Activated gamma-delta T cell treated with anti-CD3 and anti-CD28 coated beads, Interleukin-2, amount 50 U/mL, for 16 hours (primary cell): Measurements from ENCODE around the gene SLC16A4.
"Not testable (repeated sequence)": the region's sequence is repeated elsewhere in the genome, so short reads cannot be mapped to it uniquely, and the experiment has no call there.

Experiments used
- DNase-seq: peaks from one replicate; pipeline ENCODE4 v3.0.0-alpha.2; 2020; ENCODE audit warnings: low read depth

The SLC16A4 gene

DNA sequence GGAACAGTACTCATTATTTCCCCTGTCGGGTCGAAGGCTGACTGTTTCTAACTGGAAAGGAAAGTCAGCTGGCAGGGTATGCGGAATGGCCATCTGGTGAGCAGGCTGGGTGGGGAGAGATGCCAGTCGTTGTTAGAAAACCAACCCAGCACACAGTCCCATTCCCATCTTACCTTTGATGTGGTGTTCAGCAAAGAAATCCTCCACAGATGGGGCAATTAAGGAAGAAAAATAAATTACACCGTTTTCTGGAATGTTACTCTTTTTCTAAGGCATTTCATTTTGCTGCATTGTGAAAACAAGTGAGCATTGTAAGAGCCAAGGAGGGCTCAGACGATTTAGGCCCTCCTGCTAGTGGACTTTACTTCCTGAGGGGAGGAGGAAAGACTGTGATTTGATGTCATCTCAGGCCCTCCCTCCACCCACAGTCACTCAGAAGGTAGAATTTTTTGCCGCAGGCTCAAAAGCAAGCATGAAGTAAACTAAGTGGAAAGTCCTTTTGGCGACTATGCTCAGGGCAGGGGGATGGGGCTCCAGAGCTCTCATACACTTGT is at the start of gene SLC16A4:
SLC16A4 (minus strand) TSS at position 335 of the 554 bp plus-strand sequence. CDS start 1,703 bp downstream, outside the sequence.
- no peak for DNase-seq

DNA sequence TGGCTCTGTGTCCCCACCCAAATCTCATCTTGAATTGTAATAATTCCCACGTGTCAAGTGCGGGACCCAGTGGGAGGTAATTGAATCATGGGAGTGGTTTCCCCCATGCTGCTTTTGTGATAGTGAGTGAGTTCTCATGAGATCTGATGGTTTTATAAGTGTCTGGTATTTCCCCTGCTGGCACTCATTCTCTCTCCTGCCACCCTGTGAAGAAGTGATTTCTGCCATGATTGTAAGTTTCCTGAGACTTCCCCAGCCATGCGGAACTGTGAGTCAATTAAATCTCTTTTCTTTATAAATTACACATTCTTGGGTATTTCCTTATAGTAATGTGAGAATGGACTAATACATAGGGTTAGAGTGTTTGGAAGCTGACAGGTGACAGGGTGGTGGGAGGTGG is 49.0 kb upstream of the SLC16A4 start:
- DNase-seq, result not testable (repeated sequence)

DNA sequence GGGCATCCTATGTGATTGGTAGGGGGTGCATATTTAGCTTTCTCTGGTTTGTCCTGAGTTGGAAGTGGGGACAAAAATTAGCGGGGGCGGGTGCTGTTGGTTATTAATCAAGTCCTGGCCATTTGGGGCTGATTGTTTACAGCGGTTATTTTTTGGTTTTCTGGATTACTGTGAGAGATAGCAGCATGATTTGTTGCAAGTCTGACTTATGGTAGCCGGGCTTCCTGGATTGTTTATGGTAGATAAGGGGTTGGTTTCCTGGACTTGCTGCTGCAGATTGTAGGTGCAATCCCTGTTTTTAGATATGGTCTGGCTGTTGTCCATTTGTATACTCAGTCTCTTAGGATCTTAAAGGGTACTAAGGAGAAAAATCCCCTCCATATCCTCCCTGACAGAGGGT is 48.1 kb upstream of the SLC16A4 start:
- no peak for DNase-seq

DNA sequence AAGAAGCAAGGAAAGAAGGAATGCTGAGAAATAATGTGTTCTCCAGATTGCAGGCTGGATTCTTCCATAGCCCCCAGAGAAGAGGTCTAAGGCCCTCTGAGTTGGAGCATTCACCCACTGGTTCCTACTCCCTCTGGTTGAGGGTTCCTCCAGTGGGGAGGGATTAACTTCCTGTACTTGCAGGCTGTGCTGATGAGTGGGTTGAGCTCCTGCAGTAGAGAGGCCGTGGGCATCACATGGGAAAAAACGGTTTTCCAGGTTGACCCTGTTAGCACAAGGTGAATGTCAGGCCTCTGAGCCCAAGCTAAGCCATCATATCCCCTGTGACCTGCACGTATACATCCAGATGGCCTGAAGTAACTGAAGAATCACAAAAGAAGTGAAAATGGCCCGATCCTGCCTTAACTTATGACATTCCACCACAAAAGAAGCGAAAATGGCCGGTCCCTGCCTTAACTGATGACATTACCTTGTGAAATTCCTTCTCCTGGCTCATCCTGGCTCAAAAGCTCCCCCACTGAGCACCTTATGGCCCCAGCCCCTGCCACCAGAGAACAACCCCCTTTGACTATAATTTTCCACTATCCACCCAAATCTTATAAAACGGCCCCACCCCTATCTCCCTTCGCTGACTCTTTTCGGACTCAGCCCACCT is 46.9 kb upstream of the SLC16A4 start:
- DNase-seq, result not testable (repeated sequence)

DNA sequence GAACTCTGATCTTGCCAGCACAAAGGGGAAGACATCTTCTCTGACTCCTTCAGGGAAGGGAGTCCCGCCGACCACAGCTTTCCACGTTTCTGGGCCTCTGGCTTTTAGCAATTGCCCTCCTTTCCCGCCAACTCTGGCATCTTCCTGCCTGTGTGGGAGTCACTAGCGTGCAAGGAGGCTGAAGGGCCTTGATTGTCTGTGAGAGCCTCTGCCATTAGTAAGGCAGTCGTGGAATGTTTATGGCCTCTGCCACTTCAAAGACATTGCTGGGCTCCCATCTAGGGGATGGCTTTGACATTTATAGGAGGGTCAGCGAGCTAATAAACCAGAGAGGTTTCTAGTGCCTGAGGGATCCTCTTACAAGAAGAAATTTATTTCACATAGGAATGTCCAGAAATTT is 45.8 kb upstream of the SLC16A4 start:
- DNase-seq, result no peak

DNA sequence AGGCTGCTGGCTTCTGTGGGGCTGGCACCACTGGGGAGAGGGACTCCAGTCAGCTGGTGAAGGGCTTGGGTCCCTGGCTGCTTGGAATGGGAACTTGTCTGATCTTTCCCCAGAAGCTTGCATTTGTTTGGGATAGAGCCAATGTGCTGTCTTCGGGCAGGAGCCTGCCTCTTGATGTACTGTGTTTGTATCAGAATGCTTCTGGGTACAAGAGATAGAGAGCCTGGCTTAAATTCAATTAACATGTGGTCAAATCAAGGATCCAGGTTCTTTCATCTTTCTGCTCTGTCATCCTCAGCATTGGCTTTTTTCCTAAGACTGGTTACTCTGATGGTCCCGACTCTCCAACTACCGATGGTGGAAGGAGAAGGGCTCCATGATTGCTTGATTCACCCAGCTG is 44.1 kb upstream of the SLC16A4 start:
- DNase-seq, result no peak

DNA sequence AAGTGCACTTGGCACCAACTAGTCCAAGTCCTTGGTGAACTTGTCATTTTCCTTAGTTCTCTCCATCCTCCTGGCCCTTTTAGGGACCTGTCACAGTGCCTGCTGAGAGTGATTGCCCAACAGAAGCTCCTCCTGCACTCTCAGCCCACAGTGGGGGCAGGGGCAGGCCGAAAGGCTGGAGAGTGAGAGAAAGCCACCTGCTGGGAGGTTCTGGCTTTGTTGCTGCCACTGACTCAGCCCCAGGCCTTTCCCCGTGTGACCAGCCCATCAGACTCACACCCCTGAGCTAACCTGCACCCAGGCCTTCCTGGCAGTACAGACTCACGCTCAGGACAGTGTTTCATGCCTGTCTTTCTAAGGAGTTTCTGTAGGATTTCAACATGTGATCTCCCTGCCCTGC is 43.0 kb upstream of the SLC16A4 start:
- DNase-seq, result no peak

DNA sequence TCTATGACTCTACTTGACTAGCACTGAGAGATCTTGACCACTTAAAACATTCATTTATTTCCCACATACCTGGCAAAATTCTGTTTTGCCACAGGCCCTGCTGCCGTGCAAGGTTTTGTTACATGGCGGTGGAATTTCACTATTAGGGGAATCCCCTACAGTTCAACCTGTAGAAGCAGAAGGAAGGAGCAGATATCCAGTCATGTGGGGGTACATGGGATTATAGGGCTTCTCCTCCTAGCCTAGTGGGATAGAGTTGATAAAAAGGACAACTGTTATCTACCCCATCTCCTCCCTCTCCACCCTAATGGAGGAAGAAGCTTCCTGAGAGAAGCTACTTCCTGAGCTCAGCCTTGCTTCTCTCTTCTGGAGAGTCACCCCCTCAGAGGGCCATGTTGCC is 42.4 kb upstream of the SLC16A4 start:
- DNase-seq, result no peak

DNA sequence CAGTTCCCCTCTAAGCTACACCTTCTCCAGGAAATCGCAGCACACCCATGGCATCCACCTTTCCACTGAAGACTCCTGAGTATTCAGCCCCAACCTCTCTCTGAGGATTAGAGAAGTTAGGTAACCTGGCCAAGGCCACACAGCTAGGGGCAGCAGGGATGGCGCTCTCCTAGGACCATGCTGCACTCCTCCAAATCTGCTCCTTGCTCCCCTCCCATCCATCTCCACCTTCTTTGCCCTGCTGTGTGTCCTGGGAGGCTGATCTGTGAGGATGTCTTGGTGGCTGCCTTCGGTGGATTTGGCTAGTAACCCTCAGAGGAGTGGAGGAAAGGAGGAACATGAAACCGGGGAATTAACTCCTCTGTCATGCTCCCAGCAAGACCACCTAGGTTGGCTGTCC is 40.1 kb upstream of the SLC16A4 start:
- DNase-seq, result no peak

DNA sequence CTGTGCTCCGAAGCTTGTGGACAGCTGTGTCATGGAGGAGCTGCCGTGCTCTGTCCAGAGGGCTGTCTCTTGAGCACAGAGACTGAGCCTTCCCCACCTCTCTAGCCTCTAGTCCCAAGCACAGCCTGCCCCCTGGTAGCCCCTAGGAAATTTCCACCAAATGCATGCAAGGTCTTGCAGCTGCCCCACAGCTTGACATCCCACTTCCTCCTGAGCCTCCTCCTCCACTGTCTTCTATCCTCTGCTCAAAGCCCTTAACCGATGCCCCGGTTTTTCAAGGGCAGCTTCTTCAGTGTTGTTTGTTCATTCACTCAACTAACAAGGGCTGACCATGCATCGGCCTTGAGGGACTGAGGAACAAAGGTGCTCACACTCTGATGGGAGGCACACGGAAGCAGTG is 39.5 kb upstream of the SLC16A4 start:
- no peak for DNase-seq

DNA sequence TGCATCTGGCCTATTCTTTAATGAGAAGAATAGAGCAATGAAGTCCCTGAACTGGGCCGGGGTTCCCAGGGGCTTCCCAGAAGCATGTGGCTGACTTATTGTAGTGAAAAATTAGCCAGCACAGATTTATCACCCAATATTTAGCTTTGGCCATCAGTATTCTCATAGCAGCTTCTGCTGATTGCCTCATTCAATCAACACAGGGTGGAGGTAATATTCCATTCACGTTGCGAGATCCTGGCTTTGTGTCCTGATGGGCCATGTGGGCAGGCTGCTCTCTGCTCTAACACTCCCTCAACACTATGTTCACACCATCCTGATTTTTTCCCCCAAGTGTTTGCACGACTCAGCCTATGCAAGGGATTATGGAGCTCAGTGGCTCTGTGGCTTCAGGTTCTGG is 38.1 kb upstream of the SLC16A4 start:
- no peak for DNase-seq

DNA sequence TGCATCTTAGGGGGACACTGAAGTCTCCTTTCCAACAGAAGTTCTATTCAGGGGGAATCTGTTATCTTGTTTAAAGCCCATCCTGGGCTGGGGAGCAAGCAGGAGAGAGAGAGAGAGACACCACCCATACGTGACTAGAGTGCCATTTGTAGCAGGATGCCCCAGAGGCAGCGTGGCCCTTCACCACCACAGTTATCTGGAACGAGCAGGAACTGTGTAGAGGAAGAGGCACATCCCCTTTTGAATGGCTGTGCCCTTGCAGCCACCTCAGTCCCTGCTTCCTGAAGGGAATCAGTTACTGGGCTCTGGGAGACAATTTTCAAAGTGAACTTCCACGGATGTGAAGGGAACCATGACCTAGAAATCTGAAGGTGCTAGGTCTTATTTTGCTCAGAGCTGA is 36.0 kb upstream of the SLC16A4 start:
- DNase-seq, result no peak

DNA sequence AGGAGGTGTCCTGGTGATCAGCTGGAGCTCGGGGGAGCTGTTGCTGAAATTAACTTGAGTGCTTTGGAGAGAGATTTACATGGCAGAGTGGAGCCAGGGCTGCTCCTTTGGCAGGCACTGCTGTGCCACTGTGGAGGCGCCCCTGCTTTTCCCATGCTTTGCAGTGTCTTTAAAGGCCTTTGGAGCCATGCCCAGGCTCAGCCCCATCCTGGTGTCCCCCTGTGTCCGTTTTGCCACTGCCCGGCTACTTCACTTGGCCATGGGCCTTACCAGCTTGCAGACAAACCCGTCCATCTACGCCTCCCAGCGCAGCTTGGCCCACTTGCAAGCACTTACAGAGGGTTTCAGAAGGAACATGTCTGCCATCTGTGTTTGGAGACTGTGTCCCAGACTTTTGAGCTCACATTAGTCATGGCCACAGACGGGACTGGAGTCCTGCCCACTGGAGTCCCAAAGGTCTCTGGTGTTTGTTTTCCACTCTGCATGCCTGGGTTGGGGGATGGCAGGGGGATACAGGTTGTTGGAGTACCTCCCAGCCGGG is 34.9 kb upstream of the SLC16A4 start:
- no peak for DNase-seq

DNA sequence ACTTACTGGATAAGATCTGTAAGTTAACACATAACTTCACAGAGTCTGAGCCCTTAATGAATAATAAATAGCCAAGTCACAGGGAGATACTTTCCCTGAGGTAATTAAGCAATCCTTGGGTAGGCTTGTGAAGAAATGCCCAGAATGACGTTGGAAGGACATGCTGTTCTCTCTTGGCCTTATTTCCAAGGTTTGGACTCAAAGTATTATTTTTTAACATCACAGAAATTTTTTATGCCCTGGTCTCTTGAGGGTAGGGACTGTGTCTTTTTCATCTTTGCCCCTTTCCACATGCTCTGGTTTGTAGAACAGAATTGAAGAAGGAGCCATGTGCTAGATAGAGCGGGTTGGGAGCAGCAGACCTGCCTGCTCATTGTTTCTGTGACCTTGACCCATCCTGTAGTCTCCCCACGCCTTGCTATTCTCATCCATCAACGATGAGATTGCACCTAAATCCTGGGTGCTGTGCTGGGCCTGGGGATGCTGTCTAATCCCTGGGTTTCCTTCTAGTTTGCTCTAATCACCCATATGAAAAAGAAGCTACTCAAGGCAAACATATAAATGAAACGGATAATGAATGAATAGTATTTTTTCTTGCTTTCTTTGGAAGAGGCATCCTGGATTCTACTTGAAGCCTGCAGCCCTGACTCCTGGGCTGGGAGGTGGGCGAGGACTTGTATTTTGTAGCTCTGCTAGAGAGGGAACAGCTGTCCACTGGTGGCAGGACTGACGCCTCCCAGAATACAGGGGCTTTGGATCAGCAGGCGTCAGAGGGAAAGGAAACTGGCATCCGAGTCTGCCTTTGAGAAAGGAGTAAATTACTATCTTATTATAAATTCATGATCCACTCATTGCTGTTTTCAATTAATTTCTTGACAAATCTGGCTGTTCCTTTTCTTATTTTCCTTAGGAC is 34.1 kb upstream of the SLC16A4 start:
- DNase-seq, result no peak

DNA sequence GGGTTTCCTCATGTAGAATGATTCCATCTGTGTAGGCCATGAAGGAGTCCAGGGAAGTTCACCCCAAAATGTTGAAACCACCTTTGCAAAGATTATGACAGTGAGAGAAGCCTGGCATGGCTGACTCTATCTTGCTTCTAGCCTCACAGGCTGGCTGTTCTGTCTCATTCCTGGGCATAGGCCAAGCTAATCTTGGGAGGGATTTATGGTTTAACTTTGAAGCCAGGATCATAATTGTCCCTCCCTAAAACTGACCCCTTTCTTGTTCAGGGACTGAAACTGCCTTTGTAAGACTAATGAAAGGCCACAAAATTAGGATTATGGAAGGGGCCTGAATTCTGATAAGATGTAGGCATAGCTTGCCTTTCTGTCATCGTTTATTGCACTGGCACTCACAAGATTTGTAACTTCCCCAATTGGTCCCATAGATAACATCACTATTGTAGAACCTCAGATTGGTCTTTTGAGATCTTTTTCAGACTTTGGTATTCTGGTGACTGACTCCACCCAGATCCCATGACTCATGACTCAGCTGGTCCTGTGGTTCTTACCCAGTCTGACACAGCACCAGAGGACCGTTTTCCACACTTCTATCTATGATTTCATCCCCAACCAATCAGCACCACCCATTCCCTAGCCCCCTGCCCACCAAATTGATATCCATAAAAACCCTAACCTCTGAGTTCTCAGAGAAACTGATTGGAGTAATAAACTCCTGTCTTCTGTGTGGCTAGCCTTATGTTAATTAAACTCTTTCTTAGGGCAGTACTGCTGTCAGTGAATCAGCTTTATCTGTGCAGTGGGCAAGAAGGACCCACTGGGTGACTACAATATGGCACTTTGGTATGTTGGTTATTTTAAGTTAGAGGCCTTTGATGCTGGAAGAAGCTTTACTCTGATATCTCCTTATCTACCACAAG is 30.3 kb upstream of the SLC16A4 start:
- DNase-seq, result no peak

DNA sequence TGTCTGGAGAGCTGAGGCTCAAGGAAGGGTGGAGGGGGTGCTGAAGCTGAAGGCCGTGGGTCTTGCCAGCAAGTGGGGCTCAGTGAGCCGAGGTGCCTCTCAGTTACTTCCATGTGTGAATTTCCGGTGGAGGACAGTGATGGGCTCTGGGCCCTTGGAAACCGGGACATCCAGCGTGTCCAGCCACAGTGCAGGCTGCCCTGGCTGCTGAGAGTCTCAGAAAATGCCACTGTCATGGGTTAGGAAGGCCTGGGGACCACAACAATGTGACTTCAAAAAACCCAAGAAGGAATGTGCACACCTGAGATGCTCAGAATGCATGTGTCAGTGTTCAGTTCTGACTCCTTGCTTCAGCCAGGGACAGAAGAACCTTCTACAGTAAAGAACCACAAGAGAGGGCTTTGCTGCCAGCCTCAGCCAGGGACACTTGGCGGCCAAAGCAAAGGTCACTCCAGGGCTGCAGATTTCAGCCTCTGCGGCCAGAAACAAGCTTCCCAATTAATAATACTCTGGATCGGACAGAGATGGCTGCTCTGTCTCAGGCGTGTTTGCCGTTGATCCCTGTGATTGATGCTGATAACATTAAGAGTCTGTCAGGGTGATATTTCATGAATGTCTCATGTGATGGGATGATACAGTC is 29.3 kb upstream of the SLC16A4 start:
- DNase-seq, result no peak

DNA sequence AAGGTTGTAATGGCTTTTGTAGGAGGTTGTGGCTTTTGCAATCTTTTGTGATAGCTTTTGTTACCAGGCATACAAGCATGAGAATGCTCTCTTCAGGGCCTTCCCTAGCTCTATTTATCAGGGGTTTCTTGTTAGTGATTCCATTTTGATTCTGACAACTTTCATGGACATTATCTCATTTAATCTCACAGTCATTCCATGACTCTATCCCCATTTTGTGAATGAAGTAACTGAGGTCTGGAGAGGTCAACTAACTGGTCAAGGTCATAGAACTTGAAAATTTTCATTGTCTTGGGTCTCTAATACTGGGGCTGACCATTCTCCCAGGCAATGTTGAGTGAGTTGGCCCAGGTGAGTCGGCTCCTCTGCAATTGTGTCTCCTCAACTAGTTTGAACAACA is 27.9 kb upstream of the SLC16A4 start:
- no peak for DNase-seq

DNA sequence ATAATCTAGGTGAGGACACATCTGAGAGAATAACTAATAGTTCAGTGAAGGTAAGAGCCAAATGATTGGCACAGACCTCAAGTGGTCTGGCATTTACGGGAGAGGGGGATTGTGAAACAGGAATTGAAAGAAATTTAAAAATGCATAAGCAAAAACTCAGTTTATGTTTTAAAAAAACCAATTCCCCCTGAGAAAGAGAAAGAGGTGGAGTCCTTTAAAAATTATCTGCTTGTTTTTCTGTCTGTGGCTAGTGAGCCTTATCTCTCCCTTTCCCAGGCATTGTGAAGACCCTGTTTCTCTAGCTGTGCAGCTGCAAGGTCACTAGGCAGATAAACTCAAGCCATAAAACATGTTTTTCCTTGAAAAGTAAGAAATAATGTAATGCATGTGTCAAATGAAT is 22.2 kb upstream of the SLC16A4 start:
- not testable (repeated sequence) for DNase-seq

DNA sequence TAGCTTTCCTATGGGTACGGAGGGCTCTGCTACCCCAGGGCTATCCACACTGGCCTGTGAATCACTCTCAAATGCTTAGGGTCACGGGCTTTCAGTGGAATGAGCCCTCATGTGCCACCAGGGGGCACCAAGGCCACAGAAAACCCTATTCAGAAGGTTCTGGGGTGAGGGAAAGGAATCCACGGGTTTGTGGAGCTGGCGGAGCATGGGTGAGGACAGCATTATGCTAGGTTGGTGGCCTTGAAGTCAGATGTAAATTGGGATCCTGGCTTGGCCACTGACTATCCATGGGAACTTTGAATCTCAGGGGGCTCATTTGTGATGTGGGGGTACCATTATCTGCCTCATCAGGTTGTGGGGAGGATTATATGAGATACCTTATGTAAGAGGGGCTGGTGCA is 21.8 kb upstream of the SLC16A4 start:
- DNase-seq, result peak; percentile 34

DNA sequence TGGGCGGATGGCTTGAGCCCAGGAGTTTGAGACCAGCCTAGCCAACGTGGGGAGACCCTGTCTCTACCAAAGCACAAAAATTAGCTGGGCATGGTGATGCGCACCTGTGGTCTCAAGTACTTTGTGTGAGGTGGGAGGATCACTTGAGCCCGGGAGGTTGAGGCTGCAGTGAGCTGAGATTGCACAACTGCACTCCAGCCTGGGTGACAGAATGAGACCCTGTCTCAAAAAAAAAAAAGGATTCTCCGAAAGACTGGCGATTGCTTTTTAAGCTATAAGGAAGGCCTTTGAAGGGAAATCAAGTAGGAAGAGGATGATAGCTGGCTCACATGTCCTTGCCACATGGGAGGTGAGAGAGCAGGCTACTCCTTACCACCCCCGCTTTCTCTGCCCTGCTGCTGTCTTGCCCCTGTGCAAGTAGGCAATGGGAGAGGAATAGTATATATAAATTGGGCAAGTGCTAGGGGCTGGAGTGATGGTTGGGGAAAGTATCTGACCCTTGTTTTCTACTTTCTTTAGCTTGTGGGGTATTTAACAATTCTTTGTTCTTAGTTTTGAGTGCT is 20.4 kb upstream of the SLC16A4 start:
- no peak for DNase-seq

DNA sequence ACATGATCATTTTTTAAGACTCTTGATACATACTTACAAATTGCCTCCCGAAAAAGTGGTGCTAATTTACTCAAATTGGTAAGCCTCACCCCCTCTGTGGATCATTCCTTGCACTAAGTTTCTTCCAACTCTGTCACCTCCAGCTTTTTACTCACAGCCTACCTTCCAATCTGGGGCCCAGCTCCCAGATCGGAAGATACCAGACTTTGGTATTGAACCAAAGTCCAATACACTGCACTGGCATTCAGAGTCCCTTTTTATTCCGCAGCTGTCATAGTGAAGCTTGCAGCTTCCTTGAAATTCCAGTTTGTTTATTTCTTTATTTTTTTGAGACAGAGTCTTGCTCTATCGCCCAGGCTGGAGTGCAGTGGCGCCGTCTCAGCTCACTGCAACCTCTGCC is 18.5 kb upstream of the SLC16A4 start:
- DNase-seq, result no peak
